HCT116 (cell line): Measurements from ENCODE around the gene SLC44A5. TPM values are rescaled to one million over a fixed set of nuclear protein-coding genes. Genes with fewer than 3 reads are reported as not detected.

Source experiments
- ATAC-seq: fragments of 200-7000 bp; cut with Tn5 transposase; 2 replicates; pipeline ENCODE4 v1.9.1; 2020; ENCODE audit warnings: mild to moderate bottlenecking, moderate library complexity
- BruUV-seq: library from RNA; stranded (reverse); fragments of 400-500 nt; replicated peaks from 2 replicates; lab custom pipeline; 2021; lab: Mats Ljungman, UMichigan
- CTCF ChIA-PET: fragments of 300-600 bp; sonication (Branson Sonifier 250); formaldehyde crosslinking; loops from one replicate; lab custom pipeline; 2021; ENCODE audit warnings: antibody characterized with exemption; lab: Charles Lee
- POLR2A ChIA-PET: fragments of 300-600, 350-600 bp; sonication (Branson Sonifier 250); formaldehyde crosslinking; loops from one replicate; lab custom pipeline; 2021; ENCODE audit warnings: antibody characterized with exemption; lab: Charles Lee
- RAD21 ChIA-PET, 2 experiments: fragments of 300-600 bp; sonication (Branson Sonifier 250); formaldehyde crosslinking; loops; one replicate each; lab custom pipeline; 2023; ENCODE audit warnings: low total read pairs in 2 of 2; ENCODE audit not compliant: uncharacterized antibody in 2 of 2, unreplicated experiment in 2 of 2, low non-redundant PET in 1 of 2; lab: Charles Lee
- DNase-seq: peaks from one replicate; pipeline ENCODE4 v3.0.0-alpha.2; 2010; ENCODE audit warnings: low read depth, low spot score
- H2AFZ ChIP-seq: fragments of 200-600 bp; shearing (Covaris generic), sonication (generic); 2 replicates; pipeline ENCODE4 v1.6.1; 2017; ENCODE audit warnings: low read depth, mixed run types, mixed read lengths, antibody characterized with exemption, low read length; ENCODE audit not compliant: poor library complexity, severe bottlenecking
- H3K27ac ChIP-seq: 2 replicates; pipeline ENCODE4 v1.5.1; 2012; ENCODE audit warnings: low read depth, low read length
- H3K27me3 ChIP-seq: fragments of 200-600 bp; sonication (generic); 2 replicates; pipeline ENCODE4 v1.6.1; 2016; ENCODE audit warnings: mixed run types, low read length, mixed read lengths; ENCODE audit not compliant: insufficient read depth
- H3K36me3 ChIP-seq, 2 experiments: fragments of 200-500 bp in 1 of 2; fragments of 200-600 bp in 1 of 2; sonication (Bioruptor generic) in 1 of 2; sonication (generic) in 1 of 2; 2 replicates each; pipeline versions ENCODE4 v1.5.1 to v1.6.1; 2014 to 2016; ENCODE audit warnings: low read length in 2 of 2, inconsistent platforms in 1 of 2, mixed read lengths in 1 of 2, mixed run types in 1 of 2; ENCODE audit not compliant: insufficient read depth in 2 of 2, control insufficient read depth in 1 of 2
- H3K4me1 ChIP-seq, 2 experiments: fragments of 200-600 bp in 1 of 2; sonication (generic) in 1 of 2; 2 replicates each; pipeline versions ENCODE4 v1.5.1 to v1.6.1; 2012 to 2017; ENCODE audit warnings: low read length in 2 of 2, inconsistent platforms in 1 of 2, mild to moderate bottlenecking in 1 of 2, mixed read lengths in 1 of 2, mixed run types in 1 of 2, moderate library complexity in 1 of 2; ENCODE audit not compliant: insufficient read depth in 2 of 2, control insufficient read depth in 1 of 2
- H3K4me2 ChIP-seq: fragments of 200-600 bp; sonication (generic); 2 replicates; pipeline ENCODE4 v1.6.1; 2017; ENCODE audit warnings: mixed run types, low read length, mixed read lengths
- H3K4me3 ChIP-seq, 2 experiments: fragments of 200-600 bp in 1 of 2; sonication (generic) in 1 of 2; replicated peaks in 1 of 2; 2 replicates each; pipeline ENCODE4 v1.5.1; 2011 to 2016; ENCODE audit warnings: low read length in 2 of 2, control low read depth in 1 of 2, low read depth in 1 of 2, mild to moderate bottlenecking in 1 of 2, mixed read lengths in 1 of 2, mixed run types in 1 of 2
- H3K79me2 ChIP-seq: fragments of 200-600 bp; sonication (generic); 2 replicates; pipeline ENCODE4 v1.6.1; 2017; ENCODE audit warnings: mild to moderate bottlenecking, mixed run types, low read length, moderate library complexity, mixed read lengths; ENCODE audit not compliant: insufficient read depth
- H3K9ac ChIP-seq: fragments of 200-600 bp; sonication (generic); 2 replicates; pipeline ENCODE4 v1.6.1; 2016; ENCODE audit warnings: low read length, mixed read lengths
- H3K9me2 ChIP-seq: fragments of 200-600 bp; sonication (generic), shearing (Covaris generic); 2 replicates; pipeline ENCODE4 v1.6.1; 2017; ENCODE audit warnings: mixed run types, mild to moderate bottlenecking, moderate library complexity; ENCODE audit not compliant: insufficient read depth
- H3K9me3 ChIP-seq, 2 experiments: fragments of 200-500 bp in 1 of 2; fragments of 200-600 bp in 1 of 2; sonication (Bioruptor generic) in 1 of 2; sonication (generic) in 1 of 2; 2 replicates each; pipeline ENCODE4 v1.6.1; 2014 to 2017; ENCODE audit warnings: low read length in 2 of 2, mixed read lengths in 2 of 2, inconsistent platforms in 1 of 2, low read depth in 1 of 2, mild to moderate bottlenecking in 1 of 2, mixed run types in 1 of 2, moderate library complexity in 1 of 2; ENCODE audit not compliant: control insufficient read depth in 1 of 2, insufficient read depth in 1 of 2
- H4K20me1 ChIP-seq: fragments of 200-600 bp; sonication (generic), shearing (Covaris generic); 2 replicates; pipeline ENCODE4 v1.6.1; 2017; ENCODE audit warnings: mixed run types, mild to moderate bottlenecking, moderate library complexity; ENCODE audit not compliant: insufficient read depth
- ATF3 ChIP-seq: IDR thresholded peaks from 2 replicates; pipeline ENCODE4 v1.6.1; 2012
- CBX3 ChIP-seq: IDR thresholded peaks from 2 replicates; pipeline ENCODE4 v1.6.1; 2012; ENCODE audit warnings: low read depth
- CTCF ChIP-seq, 3 experiments: fragments of 200-600 bp in 1 of 3; sonication (generic) in 1 of 3; IDR thresholded peaks in 2 of 3; conservative IDR thresholded peaks in 1 of 3; 2 replicates each; pipeline ENCODE4 v1.5.1; 2012 to 2017; ENCODE audit warnings: low read depth in 2 of 3, low read length in 2 of 3, antibody characterized with exemption in 1 of 3, borderline replicate concordance in 1 of 3, control low read depth in 1 of 3, mild to moderate bottlenecking in 1 of 3, mixed read lengths in 1 of 3, mixed run types in 1 of 3, moderate library complexity in 1 of 3; ENCODE audit not compliant: insufficient read depth in 1 of 3
- EGR1 ChIP-seq: IDR thresholded peaks from 2 replicates; pipeline ENCODE4 v1.6.1; 2012; ENCODE audit warnings: low read depth
- ELF1 ChIP-seq: IDR thresholded peaks from 2 replicates; pipeline ENCODE4 v1.6.1; 2012; ENCODE audit warnings: low read depth, borderline replicate concordance
- EZH2 ChIP-seq: fragments of 200-600 bp; sonication (generic); IDR thresholded peaks from 2 replicates; pipeline ENCODE4 v1.6.1; 2017; ENCODE audit warnings: antibody characterized with exemption, mixed run types
- EZH2phosphoT487 ChIP-seq: fragments of 200-600 bp; IDR thresholded peaks from 2 replicates; pipeline ENCODE4 v1.6.1; 2018; ENCODE audit warnings: antibody characterized with exemption, borderline replicate concordance
- FOSL1 ChIP-seq: IDR thresholded peaks from 2 replicates; pipeline ENCODE4 v1.6.1; 2012; ENCODE audit warnings: low read depth
- MAX ChIP-seq: IDR thresholded peaks from 2 replicates; pipeline ENCODE4 v1.6.1; 2012
- POLR2A ChIP-seq: IDR thresholded peaks from 2 replicates; pipeline ENCODE4 v1.7.0; 2011; ENCODE audit warnings: borderline replicate concordance; ENCODE audit not compliant: insufficient read depth, insufficient read length; ENCODE audit errors: extremely low read depth
- POLR2AphosphoS5 ChIP-seq: IDR thresholded peaks from 2 replicates; pipeline ENCODE4 v1.6.1; 2011; ENCODE audit warnings: mild to moderate bottlenecking, low read depth, low read length, moderate library complexity
- RAD21 ChIP-seq: IDR thresholded peaks from 2 replicates; pipeline ENCODE4 v1.6.1; 2012; ENCODE audit warnings: low read depth, mild to moderate bottlenecking
- SIN3A ChIP-seq: IDR thresholded peaks from 2 replicates; pipeline ENCODE4 v1.6.1; 2012; ENCODE audit warnings: low read depth
- SP1 ChIP-seq: IDR thresholded peaks from 2 replicates; pipeline ENCODE4 v1.6.1; 2012; ENCODE audit warnings: low read depth
- SRF ChIP-seq: IDR thresholded peaks from 2 replicates; pipeline ENCODE4 v1.6.1; 2012; ENCODE audit warnings: low read depth
- YY1 ChIP-seq: IDR thresholded peaks from 2 replicates; pipeline ENCODE4 v1.6.1; 2011; ENCODE audit warnings: low read length, low read depth, moderate library complexity, mild to moderate bottlenecking; ENCODE audit not compliant: insufficient replicate concordance; ENCODE audit errors: extremely low read depth
- ZBTB33 ChIP-seq: IDR thresholded peaks from 2 replicates; pipeline ENCODE4 v1.6.1; 2011; ENCODE audit warnings: mild to moderate bottlenecking, low read length, moderate library complexity; ENCODE audit not compliant: insufficient replicate concordance; ENCODE audit errors: extremely low read depth
- ZFX ChIP-seq: fragments of 450-650 bp; IDR thresholded peaks from 2 replicates; pipeline ENCODE4 v1.6.1; 2017
- ZNF274 ChIP-seq: fragments of 200-500 bp; sonication (Bioruptor generic); IDR thresholded peaks from 2 replicates; pipeline ENCODE4 v1.6.1; 2014; ENCODE audit warnings: mild to moderate bottlenecking, low read depth, low read length, inconsistent platforms
- intact Hi-C: fragments of 100-400 bp; cut with micrococcal nuclease; formaldehyde crosslinking; loops from 2 replicates; pipeline ENCODE4 v1.10.0; 2022
- total RNA-seq: library from RNA; stranded (reverse); gene quantifications from one replicate; pipeline ENCODE4 v1.2.1, GENCODE V29; 2021; ENCODE audit not compliant: unreplicated experiment

SLC44A5 gene
- total RNA-seq, 1 experiment from 2014 or later = 2.4 TPM

GRCh38 chr1:75342786-75343185 lies 268.1 kb downstream of the SLC44A5 start:
- Histone ChIP-seq H3K9me3 (no peaks in the 10 kb centered on the region), H3K9ac (no peak overlapping the region), H3K27me3 (no peaks in the 10 kb centered on the region), H2AFZ (no peak overlapping the region), H3K4me1 (no peaks in the 10 kb centered on the region), H3K4me3 (no peak overlapping the region)
- intact Hi-C loops = no loop called here
- DNase-seq (no peak), ATAC-seq (no peak)
- CTCF ChIA-PET = no interaction called here
- no TSS peak for BruUV-seq
- TF ChIP-seq CBX3 = no peak
- TF ChIP-seq SRF = no peak
- TF ChIP-seq EGR1 = no peak
- TF ChIP-seq RAD21 = no peak
- TF ChIP-seq ATF3 = no peak
- no peak for TF ChIP-seq SP1
- no peak for TF ChIP-seq ELF1
- no peak for TF ChIP-seq ZNF274
- no peak for TF ChIP-seq FOSL1
- TF ChIP-seq EZH2phosphoT487 = no peak
- TF ChIP-seq ZBTB33 = no peak
- TF ChIP-seq MAX = no peak
- TF ChIP-seq SIN3A = no peak
- no peak for TF ChIP-seq ZFX
- TF ChIP-seq POLR2AphosphoS5 = no peak
- TF ChIP-seq EZH2 = no peak
- TF ChIP-seq POLR2A = no peak
- TF ChIP-seq CTCF (IDR thresholded peaks at IDR 0.05 in 2 of 3, conservative IDR thresholded peaks at IDR 0.05 in 1 of 3; ENCODE audit: borderline replicate concordance in 1 of 3, insufficient read depth in 1 of 3, low read depth in 2 of 3, low read length in 2 of 3) = no peak
- no peak for TF ChIP-seq YY1
- TF ChIP-seq, all 23 proteins: peak for 0
- H3K9me2 ChIP-seq = no peaks in the 10 kb centered on the region
- RAD21 ChIA-PET = no interaction called here
- no peaks in the 10 kb centered on the region for H3K79me2 ChIP-seq
- POLR2A ChIA-PET = no interaction called here
- H3K27ac ChIP-seq = no peak overlapping the region
- no peaks in the 10 kb centered on the region for H4K20me1 ChIP-seq
- no peaks in the 10 kb centered on the region for H3K36me3 ChIP-seq
- H3K4me2 ChIP-seq = no peak overlapping the region
